22Rv1 (cell line): ENCODE results near the gene SCAMP4.

Experiments
- ZFX ChIP-seq: fragments of 450-650 bp; IDR thresholded peaks from 2 replicates; pipeline ENCODE4 v1.6.1; 2017; ENCODE audit warnings: antibody characterized with exemption, borderline replicate concordance
- TF ChIP-seq, protein P1 (sequence below): fragments of 450-650 bp; IDR thresholded peaks from 2 replicates; pipeline ENCODE4 v1.5.1; 2017; ENCODE audit warnings: mild to moderate bottlenecking

DNA sequence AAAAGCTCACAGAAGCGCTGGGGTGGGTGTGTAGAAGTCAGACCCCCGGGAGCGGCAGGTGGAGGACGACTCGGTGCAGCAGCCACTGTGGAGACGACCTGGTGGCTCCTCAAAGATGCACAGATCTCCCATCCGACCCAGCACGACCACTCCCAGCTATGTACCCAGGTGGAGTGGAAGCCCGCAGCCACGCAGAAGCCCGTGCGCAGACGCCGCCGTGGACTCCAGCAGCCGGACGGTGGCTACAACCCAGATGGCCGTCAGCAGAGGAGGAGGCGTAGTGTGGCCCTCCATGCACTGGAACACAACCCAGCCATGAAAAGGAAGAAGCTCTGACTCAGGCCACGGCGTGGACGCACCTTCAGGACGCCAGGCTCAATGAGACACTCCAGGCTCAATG lies 57.5 kb downstream of the SCAMP4 start:
- TF ChIP-seq, protein P1, sequence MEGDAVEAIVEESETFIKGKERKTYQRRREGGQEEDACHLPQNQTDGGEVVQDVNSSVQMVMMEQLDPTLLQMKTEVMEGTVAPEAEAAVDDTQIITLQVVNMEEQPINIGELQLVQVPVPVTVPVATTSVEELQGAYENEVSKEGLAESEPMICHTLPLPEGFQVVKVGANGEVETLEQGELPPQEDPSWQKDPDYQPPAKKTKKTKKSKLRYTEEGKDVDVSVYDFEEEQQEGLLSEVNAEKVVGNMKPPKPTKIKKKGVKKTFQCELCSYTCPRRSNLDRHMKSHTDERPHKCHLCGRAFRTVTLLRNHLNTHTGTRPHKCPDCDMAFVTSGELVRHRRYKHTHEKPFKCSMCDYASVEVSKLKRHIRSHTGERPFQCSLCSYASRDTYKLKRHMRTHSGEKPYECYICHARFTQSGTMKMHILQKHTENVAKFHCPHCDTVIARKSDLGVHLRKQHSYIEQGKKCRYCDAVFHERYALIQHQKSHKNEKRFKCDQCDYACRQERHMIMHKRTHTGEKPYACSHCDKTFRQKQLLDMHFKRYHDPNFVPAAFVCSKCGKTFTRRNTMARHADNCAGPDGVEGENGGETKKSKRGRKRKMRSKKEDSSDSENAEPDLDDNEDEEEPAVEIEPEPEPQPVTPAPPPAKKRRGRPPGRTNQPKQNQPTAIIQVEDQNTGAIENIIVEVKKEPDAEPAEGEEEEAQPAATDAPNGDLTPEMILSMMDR: no peak
- no peak for TF ChIP-seq ZFX
